Stimulated activated CD8-positive, alpha-beta memory T cell treated with anti-CD3 and anti-CD28 coated beads, Interleukin-12 subunit alpha, Interleukin-12 subunit beta, amount 100 ng/mL, for 24 hours (primary cell): ENCODE results near the gene GMIP.
"Not testable (repeated sequence)": the region's sequence is repeated elsewhere in the genome, so short reads cannot be mapped to it uniquely, and the experiment has no call there.

ENCODE experiments used
- DNase-seq: peaks from one replicate; pipeline ENCODE4 v3.0.0-alpha.2; 2020; ENCODE audit errors: extremely low read depth

Gene GMIP

DNA sequence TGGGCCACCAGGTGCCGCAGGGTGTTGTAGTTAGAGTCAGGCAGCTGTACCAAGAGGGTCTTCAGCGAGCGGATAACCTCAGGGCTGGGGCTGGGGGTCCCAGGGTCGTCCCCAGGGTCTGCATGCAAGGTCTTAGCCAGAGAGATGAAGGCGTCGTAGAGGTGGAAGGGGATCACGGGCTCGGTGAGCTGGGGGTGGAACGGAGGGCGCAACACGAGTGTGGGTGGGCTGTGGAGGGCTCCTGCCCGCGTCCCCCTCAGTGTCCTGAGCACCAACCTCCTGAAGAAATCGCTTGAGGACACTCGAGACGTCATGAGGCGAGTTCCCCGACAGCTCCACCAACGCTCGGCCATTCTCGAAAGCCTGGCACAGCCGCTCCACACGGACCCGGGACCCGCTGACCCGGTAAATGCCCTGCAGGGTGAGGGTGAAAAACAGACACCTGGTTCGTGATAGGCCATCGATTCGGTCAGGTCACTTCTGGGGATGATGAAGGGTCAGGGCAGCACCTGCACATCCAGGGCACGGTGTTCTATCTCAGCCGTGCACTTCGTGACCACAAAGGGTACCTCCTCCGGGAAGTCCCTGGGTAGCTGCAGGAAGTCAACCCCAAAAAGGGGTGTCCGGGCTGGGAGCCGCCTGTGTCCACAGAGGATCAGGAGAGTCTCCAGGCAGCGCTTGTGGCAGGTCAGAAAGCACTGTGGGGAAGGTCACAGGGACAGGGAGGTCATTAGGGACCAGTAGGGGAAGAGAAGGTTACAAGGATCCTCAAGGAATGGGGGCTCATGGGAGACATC lies 8.7 kb downstream of the GMIP start:
- no peak for DNase-seq

GRCh38 chr19:19633711-19634515 lies 9.5 kb downstream of the GMIP start:
- DNase-seq: no peak

DNA sequence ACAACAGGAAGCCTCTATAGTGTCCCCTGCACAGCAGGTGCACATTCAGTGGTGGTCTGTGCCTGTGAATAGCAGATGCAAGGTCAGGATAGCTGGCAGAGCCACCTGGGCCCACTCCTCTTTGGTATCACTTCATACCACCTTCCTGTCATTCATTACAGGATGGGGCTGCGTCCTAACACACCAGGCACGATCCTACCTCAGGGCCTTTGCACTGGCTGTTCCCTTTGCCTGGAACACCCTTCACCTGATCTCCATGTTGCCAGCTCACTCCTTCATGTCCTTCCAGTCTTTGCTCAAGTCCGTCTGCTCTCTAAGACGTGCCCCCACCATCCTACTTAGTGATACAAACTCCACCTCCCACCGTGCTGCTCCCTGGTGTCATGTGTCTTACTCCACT lies 10.8 kb downstream of the GMIP start:
- DNase-seq: no peak

DNA sequence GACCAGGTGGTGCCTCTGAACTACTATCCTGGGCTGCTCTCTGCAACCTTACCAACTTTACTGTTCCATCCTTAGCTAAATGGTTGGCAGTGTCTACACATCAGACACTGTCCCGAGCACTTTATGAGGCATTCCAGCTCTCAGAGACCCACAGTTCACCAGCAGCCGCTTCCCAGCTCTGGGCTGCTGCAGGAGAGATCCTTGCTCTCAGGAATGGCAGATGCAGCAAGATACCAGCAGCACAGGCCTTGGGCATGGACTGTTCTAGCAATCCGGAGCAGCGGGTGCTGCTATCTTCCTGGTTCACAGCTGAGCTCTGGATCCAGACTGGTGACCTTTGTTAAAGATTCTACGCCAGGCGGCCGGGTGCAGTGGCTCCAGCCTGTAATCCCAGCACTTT lies 12.1 kb downstream of the GMIP start:
- DNase-seq: no peak

- DNase-seq: no peak
Measured at GRCh38 chr19:19630426-19630825, 13.0 kb downstream of the GMIP start.

DNA sequence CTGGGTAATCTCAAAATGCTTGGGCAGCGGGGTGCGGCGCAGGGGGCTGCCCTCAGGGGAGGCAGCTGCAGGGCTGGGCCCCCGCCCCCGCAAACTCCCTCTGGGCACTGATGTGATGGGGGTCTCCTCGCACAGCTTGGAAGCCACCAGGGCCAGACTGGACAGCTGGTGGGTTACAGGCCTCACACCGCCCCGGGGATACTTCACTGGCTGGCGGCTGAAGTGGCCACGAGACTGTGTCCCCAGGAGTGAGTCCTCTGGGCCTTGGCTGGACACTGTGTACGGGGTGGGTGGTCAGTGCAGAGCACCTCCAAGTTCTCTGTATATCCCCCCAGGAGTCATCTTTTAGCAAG lies 13.4 kb downstream of the GMIP start:
- no peak for DNase-seq

- no peak for DNase-seq
Measured at GRCh38 chr19:19628501-19629134, 14.8 kb downstream of the GMIP start.

GRCh38 chr19:19627621-19628500 lies 15.6 kb downstream of the GMIP start, which contains the start of gene LPAR2:
LPAR2 (minus strand) TSS chr19:19628220; CDS start chr19:19627275, 945 bp downstream.
- no peak for DNase-seq

GRCh38 chr19:19626516-19627472 lies 16.7 kb downstream of the GMIP start:
- no peak for DNase-seq

DNA sequence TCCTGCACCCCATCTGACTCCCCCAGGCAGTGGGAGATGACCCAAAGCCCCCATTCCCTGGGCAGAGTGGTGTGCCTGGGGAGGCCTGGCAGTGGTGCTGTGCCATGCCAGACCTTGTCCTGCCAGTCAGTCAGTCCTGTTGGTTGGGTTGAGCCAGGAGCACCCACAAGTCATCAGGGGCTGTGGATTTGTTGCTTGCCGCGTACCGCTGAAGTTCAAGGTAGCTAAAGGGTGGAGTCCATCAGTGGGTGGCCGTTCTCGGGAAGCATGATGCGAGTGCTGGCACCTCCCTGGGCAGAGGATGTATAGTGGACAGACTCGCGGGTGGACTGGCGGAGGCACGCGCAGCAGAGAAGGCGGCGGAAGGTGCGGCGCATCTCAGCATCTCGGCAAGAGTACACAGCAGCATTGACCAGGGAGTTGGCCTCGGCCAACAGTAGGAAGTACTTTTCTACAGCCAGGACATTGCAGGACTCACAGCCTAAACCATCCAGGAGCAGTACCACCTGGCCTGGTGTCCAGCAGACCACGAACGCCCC lies 19.4 kb downstream of the GMIP start:
- DNase-seq: no peak

- DNase-seq: no peak
Measured at GRCh38 chr19:19623383-19623782, 20.1 kb downstream of the GMIP start.

GRCh38 chr19:19619849-19620210 lies 23.6 kb downstream of the GMIP start:
- no peak for DNase-seq

DNA sequence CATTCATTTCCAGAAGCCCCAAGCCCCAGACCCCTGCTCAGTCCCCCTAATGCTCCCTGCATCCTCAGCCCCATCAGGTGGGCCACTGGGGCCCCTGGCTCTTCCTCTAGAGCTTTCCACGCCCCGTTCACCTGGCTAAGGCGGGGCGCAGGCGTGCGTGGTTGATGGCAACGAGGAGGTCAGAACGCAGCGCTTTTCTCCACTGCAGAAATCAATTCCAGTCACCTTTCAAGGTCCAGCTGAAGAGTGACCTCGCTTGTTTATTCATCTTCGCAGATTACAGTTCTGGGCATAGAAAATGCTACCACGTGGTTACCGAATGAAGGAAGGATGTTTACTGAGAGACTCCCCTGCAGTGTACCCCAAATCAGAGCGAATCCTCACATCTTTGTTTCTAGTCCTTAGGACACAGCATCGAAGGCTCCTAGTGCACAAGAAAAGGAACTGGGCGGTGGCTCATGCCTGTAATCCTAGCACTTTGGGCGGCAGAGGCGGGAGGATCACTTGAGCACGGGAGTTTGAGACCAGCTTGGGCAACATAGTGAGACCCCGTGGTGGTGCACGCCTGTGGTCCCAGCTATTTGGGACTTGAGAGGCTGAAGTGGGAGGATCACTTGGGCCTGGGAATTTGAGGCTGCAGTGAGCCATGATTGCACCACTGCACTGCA lies 24.1 kb downstream of the GMIP start:
- DNase-seq: no peak

DNA sequence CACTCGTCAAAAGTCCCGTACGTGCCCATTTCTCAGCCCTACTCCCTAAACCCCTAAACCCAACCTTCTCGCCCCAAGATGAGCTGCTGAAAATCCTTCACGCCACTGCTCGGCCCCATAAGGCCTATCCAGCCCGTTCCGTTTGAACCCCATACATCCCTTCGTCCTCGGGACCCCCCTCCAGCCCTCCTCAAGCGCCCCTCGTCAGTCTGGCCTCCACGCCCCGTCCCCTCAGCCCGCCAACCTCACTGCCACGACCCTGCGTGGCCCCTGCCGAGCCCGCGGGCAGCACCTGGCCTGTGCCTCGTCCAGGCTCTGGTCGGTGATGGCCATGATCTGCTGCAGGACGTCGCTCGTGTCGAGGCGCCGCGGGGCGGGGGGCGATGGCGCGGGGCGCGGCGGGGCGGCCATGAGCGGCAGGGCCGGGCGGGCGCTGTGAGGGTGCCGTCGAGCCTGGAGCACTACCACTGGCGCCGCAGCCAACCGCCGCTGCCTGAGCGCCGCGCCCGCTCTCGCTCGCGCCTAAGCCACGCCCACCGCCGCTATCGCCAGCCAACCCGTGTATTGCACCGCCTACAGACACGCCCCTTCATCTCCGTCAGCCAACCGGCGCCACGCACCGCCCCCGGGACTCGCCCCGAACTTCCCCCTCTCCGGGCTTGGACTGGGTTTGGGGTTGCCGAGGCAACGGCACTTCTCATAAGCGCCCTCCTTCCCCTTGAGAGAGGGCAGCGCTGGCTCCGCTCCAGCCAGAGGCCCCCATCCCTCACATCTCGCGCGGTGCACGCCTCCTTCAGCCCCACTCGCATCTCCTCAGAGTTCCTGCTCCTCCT lies 25.0 kb downstream of the GMIP start, which contains the start of gene PBX4:
TSS of gene PBX4 (minus strand) at position 469 of the 833 bp plus-strand sequence. CDS start at position 411, 58 bp downstream.
- peak; percentile 98 for DNase-seq

DNA sequence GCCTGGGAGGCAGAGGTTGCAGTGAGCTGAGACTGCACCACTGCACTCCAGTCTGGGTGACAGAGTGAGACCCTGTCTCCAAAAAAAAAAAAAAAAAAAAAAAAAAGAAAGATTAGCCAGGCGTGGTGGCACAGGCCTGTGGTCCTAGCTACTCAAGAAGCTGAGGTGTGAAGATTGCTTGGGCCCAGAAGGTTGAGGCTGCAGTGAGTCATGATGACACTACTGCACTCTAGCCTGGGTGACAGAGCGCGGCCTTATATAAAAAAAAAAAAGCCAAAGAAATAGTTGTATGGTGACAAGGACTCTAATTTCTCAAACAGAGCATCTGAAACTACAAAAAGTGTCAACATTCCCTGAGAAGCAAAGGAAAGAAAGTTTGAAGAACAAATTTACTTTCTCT lies 28.4 kb downstream of the GMIP start:
- no peak for DNase-seq

GRCh38 chr19:19613506-19613905 lies 30.0 kb downstream of the GMIP start:
- DNase-seq: no peak

- no peak for DNase-seq
Measured at GRCh38 chr19:19610376-19611202, 32.9 kb downstream of the GMIP start.

DNA sequence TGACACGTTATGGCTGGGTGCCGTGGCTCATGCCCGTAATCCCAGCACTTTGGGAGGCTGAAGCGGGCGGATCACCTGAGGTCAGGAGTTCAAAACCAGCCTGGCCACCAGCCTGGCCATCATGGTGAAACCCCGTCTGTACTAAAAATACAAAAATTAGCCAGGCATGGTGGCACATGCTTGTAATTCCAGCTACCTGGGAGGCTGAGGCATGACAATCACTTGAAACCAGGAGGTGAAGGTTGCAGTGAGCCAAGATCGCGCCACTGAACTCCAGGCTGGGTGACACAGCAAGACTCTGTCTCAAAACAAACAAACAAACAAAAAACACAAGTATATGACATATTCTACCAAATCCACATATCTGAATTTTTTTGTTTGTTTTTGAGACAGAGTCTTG lies 36.8 kb downstream of the GMIP start:
- DNase-seq: not testable (repeated sequence)
